ENCODE measurements around the gene IGSF21. TPM values are rescaled to one million over a fixed set of nuclear protein-coding genes. Genes with fewer than 3 reads are reported as not detected.

Gene IGSF21
- total RNA-seq, 3 donors from 2014 or later (not counting 1 experiment from before 2014, with no cell fraction given): not detected

DNA sequence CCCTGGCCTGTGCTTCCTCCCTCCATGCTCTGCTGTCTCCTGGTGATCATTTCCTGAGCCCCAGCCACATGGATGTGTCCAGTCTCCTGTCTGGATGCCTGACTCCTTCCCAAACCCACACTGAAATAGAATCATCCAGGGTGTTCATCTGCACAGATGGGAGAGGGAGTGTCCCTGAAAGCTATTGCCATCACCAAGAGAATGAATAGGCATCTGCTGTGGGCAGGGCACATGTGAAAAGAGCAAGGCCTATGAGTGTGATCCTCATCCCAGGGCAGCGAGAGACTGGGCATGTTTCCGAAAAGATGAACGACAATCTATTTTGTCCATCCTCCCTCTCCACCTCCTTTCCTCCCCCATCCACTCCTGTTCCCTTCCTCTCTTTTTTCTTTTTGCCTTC is 5.0 kb downstream of the IGSF21 start:
- H3K36me3 Mint-ChIP-seq: no peaks in the 10 kb centered on the region

DNA sequence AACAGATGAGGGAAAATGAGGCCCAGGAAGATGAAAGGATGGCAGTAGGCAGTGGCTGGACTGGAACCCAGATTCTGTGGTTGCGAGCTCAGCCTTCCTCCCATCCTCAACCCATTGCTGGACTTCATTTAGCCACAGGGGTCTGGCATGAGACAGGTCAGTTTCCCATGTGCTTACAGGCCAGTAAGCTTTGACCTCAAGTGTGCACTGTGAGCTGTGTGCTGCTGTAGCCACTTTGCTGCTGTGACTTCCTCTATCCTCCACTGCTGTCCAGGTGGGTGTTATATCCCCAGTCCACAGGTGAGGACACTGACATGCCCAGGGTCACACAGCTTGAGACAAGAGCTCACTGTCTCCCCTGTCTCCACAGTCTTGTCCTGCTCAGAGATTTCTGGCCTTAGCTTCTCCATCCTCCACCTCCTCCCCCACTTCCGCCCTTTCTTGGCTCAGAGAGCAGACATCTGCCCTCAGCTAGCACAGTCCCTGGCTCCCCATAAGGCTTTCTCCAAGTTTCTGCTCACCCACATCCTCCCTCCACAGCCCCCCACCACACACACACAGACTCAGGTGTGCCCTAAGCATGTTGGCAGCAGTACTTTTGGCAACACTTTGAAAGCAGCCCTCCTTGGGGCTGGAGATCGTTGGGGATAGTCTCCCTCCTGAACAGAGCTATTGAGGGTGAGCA is 7.3 kb downstream of the IGSF21 start:
- peaks cover 33 to 57% of the 10 kb centered on the region in 2 donors for H3K27me3 Mint-ChIP-seq (ENCODE audit: low read depth in 2 of 2)
- Histone ChIP-seq H3K9me3 (ENCODE audit: control insufficient read depth, insufficient read depth, low read length) (no peaks in the 10 kb centered on the region), H3K4me1 (ENCODE audit: control insufficient read depth, insufficient read depth, low read length) (no peaks in the 10 kb centered on the region), H3K36me3 (ENCODE audit: control insufficient read depth, insufficient read depth, low read length) (no peaks in the 10 kb centered on the region), H3K4me3 (ENCODE audit: low read length) (no peak overlapping the region), H3K27ac (ENCODE audit: low read length) (no peak overlapping the region), H3K27me3 (ENCODE audit: control insufficient read depth, insufficient read depth, low read length) (peaks cover 9% of the 10 kb centered on the region)
- DNase-seq: no peak
- intact Hi-C loops (cut with micrococcal nuclease): no loop called here
- TF ChIP-seq, protein P1, sequence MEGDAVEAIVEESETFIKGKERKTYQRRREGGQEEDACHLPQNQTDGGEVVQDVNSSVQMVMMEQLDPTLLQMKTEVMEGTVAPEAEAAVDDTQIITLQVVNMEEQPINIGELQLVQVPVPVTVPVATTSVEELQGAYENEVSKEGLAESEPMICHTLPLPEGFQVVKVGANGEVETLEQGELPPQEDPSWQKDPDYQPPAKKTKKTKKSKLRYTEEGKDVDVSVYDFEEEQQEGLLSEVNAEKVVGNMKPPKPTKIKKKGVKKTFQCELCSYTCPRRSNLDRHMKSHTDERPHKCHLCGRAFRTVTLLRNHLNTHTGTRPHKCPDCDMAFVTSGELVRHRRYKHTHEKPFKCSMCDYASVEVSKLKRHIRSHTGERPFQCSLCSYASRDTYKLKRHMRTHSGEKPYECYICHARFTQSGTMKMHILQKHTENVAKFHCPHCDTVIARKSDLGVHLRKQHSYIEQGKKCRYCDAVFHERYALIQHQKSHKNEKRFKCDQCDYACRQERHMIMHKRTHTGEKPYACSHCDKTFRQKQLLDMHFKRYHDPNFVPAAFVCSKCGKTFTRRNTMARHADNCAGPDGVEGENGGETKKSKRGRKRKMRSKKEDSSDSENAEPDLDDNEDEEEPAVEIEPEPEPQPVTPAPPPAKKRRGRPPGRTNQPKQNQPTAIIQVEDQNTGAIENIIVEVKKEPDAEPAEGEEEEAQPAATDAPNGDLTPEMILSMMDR (IDR thresholded peaks at IDR 0.05): no peak
- no peak overlapping the region for H3K4me3 Mint-ChIP-seq
- H3K4me1 Mint-ChIP-seq: peaks cover 5 to 17% of the 10 kb centered on the region in 2 donors
- H3K27ac Mint-ChIP-seq: no peak overlapping the region
- 74% methylated on average over 3 of the region's 3 CpGs for WGBS (ENCODE audit: insufficient coverage)
- H3K36me3 Mint-ChIP-seq: no peaks in the 10 kb centered on the region
- no peak for ATAC-seq
- H3K9me3 Mint-ChIP-seq: no peaks in the 10 kb centered on the region

More for the DNA sequence above, 5.0 kb downstream of the IGSF21 start:
- 94% methylated on average over 3 of the region's 3 CpGs for WGBS (ENCODE audit: insufficient coverage)
- H3K27me3 ChIP-seq (ENCODE audit: control insufficient read depth, insufficient read depth, low read length): peaks cover 21% of the 10 kb centered on the region
- H3K4me1 ChIP-seq (ENCODE audit: control insufficient read depth, insufficient read depth, low read length): no peaks in the 10 kb centered on the region
- intact Hi-C loops (cut with micrococcal nuclease): no loop called here
- no peak overlapping the region for H3K27ac ChIP-seq (ENCODE audit: low read length)
- Mint-ChIP-seq H3K4me3 (no peak overlapping the region), H3K4me1 (peaks cover 5 to 24% of the 10 kb centered on the region in 2 donors), H3K27me3 (ENCODE audit: low read depth in 2 of 2) (peaks cover 50 to 62% of the 10 kb centered on the region in 2 donors), H3K9me3 (no peaks in the 10 kb centered on the region), H3K27ac (no peak overlapping the region)
- H3K9me3 ChIP-seq (ENCODE audit: control insufficient read depth, insufficient read depth, low read length): no peaks in the 10 kb centered on the region
- H3K36me3 ChIP-seq (ENCODE audit: control insufficient read depth, insufficient read depth, low read length): no peaks in the 10 kb centered on the region
- ATAC-seq (no peak), DNase-seq (no peak)
- TF ChIP-seq, protein P1 (IDR thresholded peaks at IDR 0.05): no peak
- no peak overlapping the region for H3K4me3 ChIP-seq (ENCODE audit: low read length)

DNA sequence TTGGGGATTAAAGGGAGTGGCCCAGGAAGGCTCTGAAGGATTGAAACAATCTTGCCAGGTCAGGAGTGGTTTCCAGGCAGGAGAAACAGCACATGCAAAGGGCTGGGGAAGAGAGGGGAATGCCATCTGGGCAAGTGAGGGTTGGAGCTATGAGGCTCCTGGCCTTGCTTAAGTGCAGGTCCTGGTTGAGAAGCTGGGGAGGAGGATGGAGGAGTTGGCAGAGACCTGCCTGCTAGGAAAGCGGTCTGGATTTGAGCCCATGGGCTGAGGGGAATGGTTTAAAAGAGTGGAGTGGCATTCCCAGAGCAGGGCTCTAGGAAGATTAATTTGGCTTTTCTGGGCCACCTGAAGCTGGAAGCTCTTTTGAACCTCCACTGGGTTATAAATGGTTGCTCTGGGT is 9.2 kb downstream of the IGSF21 start:
- 94% methylated on average over 1 of the region's 1 CpG for WGBS (ENCODE audit: insufficient coverage)
- Mint-ChIP-seq H3K9me3 (no peaks in the 10 kb centered on the region), H3K4me3 (no peak overlapping the region), H3K4me1 (peaks cover 1 to 2% of the 10 kb centered on the region in 2 donors), H3K27ac (no peak overlapping the region), H3K27me3 (ENCODE audit: low read depth in 2 of 2) (peaks cover 24 to 51% of the 10 kb centered on the region in 2 donors), H3K36me3 (no peaks in the 10 kb centered on the region)
- TF ChIP-seq, protein P1 (IDR thresholded peaks at IDR 0.05): no peak
- DNase-seq (no peak), ATAC-seq (no peak)
- no peaks in the 10 kb centered on the region for H3K27me3 ChIP-seq (ENCODE audit: control insufficient read depth, insufficient read depth, low read length)
- H3K27ac ChIP-seq (ENCODE audit: low read length): no peak overlapping the region
- no peaks in the 10 kb centered on the region for H3K36me3 ChIP-seq (ENCODE audit: control insufficient read depth, insufficient read depth, low read length)
- H3K9me3 ChIP-seq (ENCODE audit: control insufficient read depth, insufficient read depth, low read length): no peaks in the 10 kb centered on the region
- no peaks in the 10 kb centered on the region for H3K4me1 ChIP-seq (ENCODE audit: control insufficient read depth, insufficient read depth, low read length)
- no peak overlapping the region for H3K4me3 ChIP-seq (ENCODE audit: low read length)
- intact Hi-C loops (cut with micrococcal nuclease): no loop called here

DNA sequence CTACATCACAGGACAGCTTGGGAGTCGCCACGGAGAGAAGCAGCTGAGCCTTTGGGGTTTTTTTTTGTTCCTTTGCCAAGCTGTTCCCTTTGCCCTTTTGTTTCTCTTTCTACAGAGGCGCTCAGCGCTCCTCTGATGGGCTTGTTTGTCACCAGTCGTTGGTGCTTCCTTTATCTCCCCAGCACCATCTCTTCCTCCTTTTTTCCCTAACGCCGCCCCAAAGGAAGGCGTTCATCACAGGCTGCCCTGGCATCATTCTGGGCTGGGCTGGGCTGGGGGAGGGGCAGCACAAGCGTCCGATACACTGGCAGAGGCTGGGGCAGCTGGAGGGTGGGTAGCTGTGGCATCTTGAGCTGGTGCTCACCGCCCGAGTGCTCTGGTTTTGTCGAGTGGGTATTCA is 10.5 kb downstream of the IGSF21 start:
- Histone ChIP-seq H3K4me3 (ENCODE audit: low read length) (no peak overlapping the region), H3K36me3 (ENCODE audit: control insufficient read depth, insufficient read depth, low read length) (no peaks in the 10 kb centered on the region), H3K27me3 (ENCODE audit: control insufficient read depth, insufficient read depth, low read length) (no peaks in the 10 kb centered on the region), H3K4me1 (ENCODE audit: control insufficient read depth, insufficient read depth, low read length) (no peaks in the 10 kb centered on the region), H3K27ac (ENCODE audit: low read length) (no peak overlapping the region), H3K9me3 (ENCODE audit: control insufficient read depth, insufficient read depth, low read length) (no peaks in the 10 kb centered on the region)
- DNase-seq (no peak), ATAC-seq (no peak)
- Mint-ChIP-seq H3K27ac (no peak overlapping the region), H3K27me3 (ENCODE audit: low read depth in 2 of 2) (peaks cover 13 to 38% of the 10 kb centered on the region in 2 donors), H3K36me3 (no peaks in the 10 kb centered on the region), H3K4me1 (no peaks in the 10 kb centered on the region), H3K4me3 (no peak overlapping the region), H3K9me3 (no peaks in the 10 kb centered on the region)
- intact Hi-C loops (cut with micrococcal nuclease): no loop called here
- WGBS (ENCODE audit: insufficient coverage): 11% methylated on average over 13 of the region's 13 CpGs
- TF ChIP-seq, protein P1 (IDR thresholded peaks at IDR 0.05): no peak
